HepG2 (cell line): ENCODE results near the gene ARHGAP26. TPM values are rescaled to one million over a fixed set of nuclear protein-coding genes. Genes with fewer than 3 reads are reported as not detected.

Source experiments
- MIER3 ChIP-seq: IDR thresholded peaks from 2 replicates; pipeline ENCODE4 v1.6.1; 2016; ENCODE audit warnings: missing compliant biosample characterization, borderline replicate concordance
- NFKBIZ ChIP-seq: IDR thresholded peaks from 2 replicates; pipeline ENCODE4 v1.6.1; 2018; ENCODE audit warnings: missing genetic modification reagents, missing compliant biosample characterization
- POLR2A ChIP-seq, 2 experiments: IDR thresholded peaks; 2 replicates each; pipeline ENCODE4 v1.6.1; 2011; ENCODE audit warnings: low read depth in 2 of 2, low read length in 2 of 2, mild to moderate bottlenecking in 1 of 2, moderate library complexity in 1 of 2; ENCODE audit not compliant: insufficient read depth in 1 of 2
- ZNF224 ChIP-seq: sonication (generic); formaldehyde crosslinking; IDR thresholded peaks from 2 replicates; pipeline ENCODE4 v1.5.0; 2020; ENCODE audit warnings: mild to moderate bottlenecking, missing genetic modification reagents
- ZNF251 ChIP-seq: sonication (generic); formaldehyde crosslinking; IDR thresholded peaks from 2 replicates; pipeline ENCODE4 v1.9.0; 2021; ENCODE audit warnings: mild to moderate bottlenecking, missing genetic modification reagents
- ZNF329 ChIP-seq: sonication (generic); formaldehyde crosslinking; IDR thresholded peaks from 2 replicates; pipeline ENCODE4 v1.9.0; 2021; ENCODE audit warnings: low read depth, mild to moderate bottlenecking, missing genetic modification reagents
- ZSCAN30 ChIP-seq: sonication (generic); formaldehyde crosslinking; IDR thresholded peaks from 2 replicates; pipeline ENCODE4 v1.5.0; 2020; ENCODE audit warnings: mild to moderate bottlenecking, missing genetic modification reagents
- polyA plus RNA-seq, 8 experiments: library from polyadenylated mRNA; depleted of rRNA in 3 of 8; stranded (reverse) in 7 of 8; unstranded in 1 of 8; fragments of >200 nt; fragmentation: Illumina TruSeq in 4 of 8; extraction: Trizol in 4 of 8; gene quantifications; 2 replicates each; pipeline versions ENCODE4 v1.2.1 to v1.2.3, GENCODE V29; 2011 to 2016; ENCODE audit warnings: low read depth in 4 of 8, missing spikeins in 1 of 8, mixed read lengths in 1 of 8; ENCODE audit not compliant: insufficient read depth in 1 of 8
- total RNA-seq, 5 experiments: library from RNA; depleted of rRNA; stranded (reverse); fragments of >200 nt; fragmentation: Illumina TruSeq; extraction: Trizol; gene quantifications; 2 replicates each; pipeline ENCODE4 v1.2.3, GENCODE V29; 2016; ENCODE audit warnings: low read depth in 1 of 5
- TF ChIP-seq, protein P1 (sequence below): sonication (generic); formaldehyde crosslinking; IDR thresholded peaks from 2 replicates; pipeline ENCODE4 v1.8.1; 2023; ENCODE audit warnings: missing genetic modification reagents, inconsistent platforms, borderline replicate concordance
- TF ChIP-seq, protein P2 (sequence below): sonication (generic); formaldehyde crosslinking; IDR thresholded peaks from 2 replicates; pipeline ENCODE4 v1.8.0; 2022; ENCODE audit warnings: missing genetic modification reagents, mild to moderate bottlenecking, borderline replicate concordance
- TF ChIP-seq, protein P3 (sequence below): sonication (generic); formaldehyde crosslinking; IDR thresholded peaks from 2 replicates; pipeline ENCODE4 v1.5.1; 2020; ENCODE audit warnings: missing genetic modification reagents, mild to moderate bottlenecking, borderline replicate concordance
- TF ChIP-seq, protein P4 (sequence below), 2 experiments: fragments of 450-650 bp in 1 of 2; sonication (generic) in 1 of 2; formaldehyde crosslinking in 1 of 2; IDR thresholded peaks; 2 replicates each; pipeline versions ENCODE4 v1.6.1 to v1.8.0; 2016 to 2022; ENCODE audit warnings: antibody characterized with exemption in 1 of 2, mild to moderate bottlenecking in 1 of 2, missing genetic modification reagents in 1 of 2
- TF ChIP-seq, protein P5 (sequence below): IDR thresholded peaks from 2 replicates; pipeline ENCODE4 v1.6.1; 2016; ENCODE audit warnings: missing compliant biosample characterization, missing genetic modification reagents, borderline replicate concordance

The ARHGAP26 gene
- total and polyA plus RNA-seq, 2 of the 13 experiments (the other 11 are each of a cell fraction or from before 2014, with no cell fraction given) = 9.6 to 18.2 TPM

DNA sequence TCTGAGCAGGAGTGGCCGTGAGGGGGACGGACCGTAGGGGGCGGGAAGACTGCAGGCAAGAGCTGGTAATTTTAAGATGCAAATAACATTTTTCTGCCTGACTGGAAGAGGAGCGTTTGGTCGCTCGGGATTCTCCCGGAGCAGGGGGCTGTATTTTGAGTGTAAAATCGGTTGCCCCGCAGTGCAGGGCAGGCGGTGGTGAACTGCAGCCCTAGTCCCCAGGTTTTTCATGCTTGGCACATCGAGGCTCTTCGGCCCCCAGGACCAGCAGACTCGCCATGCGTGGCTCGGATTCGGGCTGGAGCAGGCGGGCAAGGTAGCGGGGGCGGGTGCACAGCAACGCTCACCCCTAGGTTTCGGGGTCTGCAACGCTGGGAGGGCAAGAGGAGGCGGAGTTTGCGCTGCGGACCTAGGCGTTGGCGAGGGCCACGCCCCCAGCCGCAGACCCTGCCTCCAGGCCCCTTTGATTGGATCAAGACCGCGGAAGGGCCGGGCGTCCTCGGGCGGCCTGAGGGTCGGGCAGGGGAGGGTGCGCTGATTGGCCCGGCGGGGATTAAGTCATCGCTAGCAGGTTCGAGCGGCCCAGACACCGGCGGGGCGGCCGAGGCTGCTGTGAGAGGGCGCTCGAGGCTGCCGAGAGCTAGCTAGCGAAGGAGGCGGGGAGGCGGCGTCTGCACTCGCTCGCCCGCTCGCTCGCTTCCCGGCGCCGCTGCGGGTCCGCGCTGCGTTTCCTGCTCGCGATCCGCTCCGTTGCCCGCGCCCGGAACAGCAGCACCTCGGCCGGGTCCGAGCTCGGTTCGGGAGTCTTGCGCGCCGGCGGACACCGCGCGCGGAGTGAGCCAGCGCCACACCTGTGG, at the start of gene ARHGAP26 (continued):
- TF ChIP-seq, protein P1, sequence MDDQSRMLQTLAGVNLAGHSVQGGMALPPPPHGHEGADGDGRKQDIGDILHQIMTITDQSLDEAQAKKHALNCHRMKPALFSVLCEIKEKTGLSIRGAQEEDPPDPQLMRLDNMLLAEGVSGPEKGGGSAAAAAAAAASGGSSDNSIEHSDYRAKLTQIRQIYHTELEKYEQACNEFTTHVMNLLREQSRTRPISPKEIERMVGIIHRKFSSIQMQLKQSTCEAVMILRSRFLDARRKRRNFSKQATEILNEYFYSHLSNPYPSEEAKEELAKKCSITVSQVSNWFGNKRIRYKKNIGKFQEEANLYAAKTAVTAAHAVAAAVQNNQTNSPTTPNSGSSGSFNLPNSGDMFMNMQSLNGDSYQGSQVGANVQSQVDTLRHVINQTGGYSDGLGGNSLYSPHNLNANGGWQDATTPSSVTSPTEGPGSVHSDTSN = no peak
- TF ChIP-seq NFKBIZ (CRISPR knock-in tag) (no peak), MIER3 (CRISPR knock-in tag) (peak; percentile 67; the same call in 1 of the 2 replicates), POLR2A (IDR thresholded peaks at IDR 0.05; ENCODE audit: insufficient read depth in 1 of 2, low read depth in 2 of 2, low read length in 2 of 2) (peak; percentile 81 to 92), ZNF329 (CRISPR knock-in tag) (no peak), ZNF224 (no peak), ZNF251 (CRISPR knock-in tag) (no peak), ZSCAN30 (CRISPR knock-in tag) (no peak; the same call in 1 of the 2 replicates)
- TF ChIP-seq, protein P2, sequence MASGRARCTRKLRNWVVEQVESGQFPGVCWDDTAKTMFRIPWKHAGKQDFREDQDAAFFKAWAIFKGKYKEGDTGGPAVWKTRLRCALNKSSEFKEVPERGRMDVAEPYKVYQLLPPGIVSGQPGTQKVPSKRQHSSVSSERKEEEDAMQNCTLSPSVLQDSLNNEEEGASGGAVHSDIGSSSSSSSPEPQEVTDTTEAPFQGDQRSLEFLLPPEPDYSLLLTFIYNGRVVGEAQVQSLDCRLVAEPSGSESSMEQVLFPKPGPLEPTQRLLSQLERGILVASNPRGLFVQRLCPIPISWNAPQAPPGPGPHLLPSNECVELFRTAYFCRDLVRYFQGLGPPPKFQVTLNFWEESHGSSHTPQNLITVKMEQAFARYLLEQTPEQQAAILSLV (CRISPR knock-in tag) = no peak; the same call in 1 of the 2 replicates
- TF ChIP-seq, protein P3, sequence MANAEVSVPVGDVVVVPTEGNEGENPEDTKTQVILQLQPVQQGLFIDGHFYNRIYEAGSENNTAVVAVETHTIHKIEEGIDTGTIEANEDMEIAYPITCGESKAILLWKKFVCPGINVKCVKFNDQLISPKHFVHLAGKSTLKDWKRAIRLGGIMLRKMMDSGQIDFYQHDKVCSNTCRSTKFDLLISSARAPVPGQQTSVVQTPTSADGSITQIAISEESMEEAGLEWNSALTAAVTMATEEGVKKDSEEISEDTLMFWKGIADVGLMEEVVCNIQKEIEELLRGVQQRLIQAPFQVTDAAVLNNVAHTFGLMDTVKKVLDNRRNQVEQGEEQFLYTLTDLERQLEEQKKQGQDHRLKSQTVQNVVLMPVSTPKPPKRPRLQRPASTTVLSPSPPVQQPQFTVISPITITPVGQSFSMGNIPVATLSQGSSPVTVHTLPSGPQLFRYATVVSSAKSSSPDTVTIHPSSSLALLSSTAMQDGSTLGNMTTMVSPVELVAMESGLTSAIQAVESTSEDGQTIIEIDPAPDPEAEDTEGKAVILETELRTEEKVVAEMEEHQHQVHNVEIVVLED (CRISPR knock-in tag) = peak; percentile 64
- TF ChIP-seq, protein P4, sequence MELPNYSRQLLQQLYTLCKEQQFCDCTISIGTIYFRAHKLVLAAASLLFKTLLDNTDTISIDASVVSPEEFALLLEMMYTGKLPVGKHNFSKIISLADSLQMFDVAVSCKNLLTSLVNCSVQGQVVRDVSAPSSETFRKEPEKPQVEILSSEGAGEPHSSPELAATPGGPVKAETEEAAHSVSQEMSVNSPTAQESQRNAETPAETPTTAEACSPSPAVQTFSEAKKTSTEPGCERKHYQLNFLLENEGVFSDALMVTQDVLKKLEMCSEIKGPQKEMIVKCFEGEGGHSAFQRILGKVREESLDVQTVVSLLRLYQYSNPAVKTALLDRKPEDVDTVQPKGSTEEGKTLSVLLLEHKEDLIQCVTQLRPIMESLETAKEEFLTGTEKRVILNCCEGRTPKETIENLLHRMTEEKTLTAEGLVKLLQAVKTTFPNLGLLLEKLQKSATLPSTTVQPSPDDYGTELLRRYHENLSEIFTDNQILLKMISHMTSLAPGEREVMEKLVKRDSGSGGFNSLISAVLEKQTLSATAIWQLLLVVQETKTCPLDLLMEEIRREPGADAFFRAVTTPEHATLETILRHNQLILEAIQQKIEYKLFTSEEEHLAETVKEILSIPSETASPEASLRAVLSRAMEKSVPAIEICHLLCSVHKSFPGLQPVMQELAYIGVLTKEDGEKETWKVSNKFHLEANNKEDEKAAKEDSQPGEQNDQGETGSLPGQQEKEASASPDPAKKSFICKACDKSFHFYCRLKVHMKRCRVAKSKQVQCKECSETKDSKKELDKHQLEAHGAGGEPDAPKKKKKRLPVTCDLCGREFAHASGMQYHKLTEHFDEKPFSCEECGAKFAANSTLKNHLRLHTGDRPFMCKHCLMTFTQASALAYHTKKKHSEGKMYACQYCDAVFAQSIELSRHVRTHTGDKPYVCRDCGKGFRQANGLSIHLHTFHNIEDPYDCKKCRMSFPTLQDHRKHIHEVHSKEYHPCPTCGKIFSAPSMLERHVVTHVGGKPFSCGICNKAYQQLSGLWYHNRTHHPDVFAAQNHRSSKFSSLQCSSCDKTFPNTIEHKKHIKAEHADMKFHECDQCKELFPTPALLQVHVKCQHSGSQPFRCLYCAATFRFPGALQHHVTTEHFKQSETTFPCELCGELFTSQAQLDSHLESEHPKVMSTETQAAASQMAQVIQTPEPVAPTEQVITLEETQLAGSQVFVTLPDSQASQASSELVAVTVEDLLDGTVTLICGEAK (IDR thresholded peaks at IDR 0.05) = no peak
- TF ChIP-seq, protein P4 (CRISPR knock-in tag; IDR thresholded peaks at IDR 0.05) = no peak; the same call in 1 of the 2 replicates
- TF ChIP-seq, protein P5, sequence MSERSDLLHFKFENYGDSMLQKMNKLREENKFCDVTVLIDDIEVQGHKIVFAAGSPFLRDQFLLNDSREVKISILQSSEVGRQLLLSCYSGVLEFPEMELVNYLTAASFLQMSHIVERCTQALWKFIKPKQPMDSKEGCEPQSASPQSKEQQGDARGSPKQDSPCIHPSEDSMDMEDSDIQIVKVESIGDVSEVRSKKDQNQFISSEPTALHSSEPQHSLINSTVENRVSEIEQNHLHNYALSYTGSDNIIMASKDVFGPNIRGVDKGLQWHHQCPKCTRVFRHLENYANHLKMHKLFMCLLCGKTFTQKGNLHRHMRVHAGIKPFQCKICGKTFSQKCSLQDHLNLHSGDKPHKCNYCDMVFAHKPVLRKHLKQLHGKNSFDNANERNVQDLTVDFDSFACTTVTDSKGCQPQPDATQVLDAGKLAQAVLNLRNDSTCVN (CRISPR knock-in tag) = no peak
